HG03045 (cell line): ENCODE results near the gene SLC6A5.
"Not testable (repeated sequence)": the region's sequence is repeated elsewhere in the genome, so short reads cannot be mapped to it uniquely, and the experiment has no call there.

Source experiments
- ATAC-seq: cut with Tn5 transposase; IDR thresholded peaks from one replicate; pipeline ENCODE4 v1.9.1; 2021; ENCODE audit warnings: mild to moderate bottlenecking, moderate library complexity; ENCODE audit not compliant: unreplicated experiment

The SLC6A5 gene

DNA sequence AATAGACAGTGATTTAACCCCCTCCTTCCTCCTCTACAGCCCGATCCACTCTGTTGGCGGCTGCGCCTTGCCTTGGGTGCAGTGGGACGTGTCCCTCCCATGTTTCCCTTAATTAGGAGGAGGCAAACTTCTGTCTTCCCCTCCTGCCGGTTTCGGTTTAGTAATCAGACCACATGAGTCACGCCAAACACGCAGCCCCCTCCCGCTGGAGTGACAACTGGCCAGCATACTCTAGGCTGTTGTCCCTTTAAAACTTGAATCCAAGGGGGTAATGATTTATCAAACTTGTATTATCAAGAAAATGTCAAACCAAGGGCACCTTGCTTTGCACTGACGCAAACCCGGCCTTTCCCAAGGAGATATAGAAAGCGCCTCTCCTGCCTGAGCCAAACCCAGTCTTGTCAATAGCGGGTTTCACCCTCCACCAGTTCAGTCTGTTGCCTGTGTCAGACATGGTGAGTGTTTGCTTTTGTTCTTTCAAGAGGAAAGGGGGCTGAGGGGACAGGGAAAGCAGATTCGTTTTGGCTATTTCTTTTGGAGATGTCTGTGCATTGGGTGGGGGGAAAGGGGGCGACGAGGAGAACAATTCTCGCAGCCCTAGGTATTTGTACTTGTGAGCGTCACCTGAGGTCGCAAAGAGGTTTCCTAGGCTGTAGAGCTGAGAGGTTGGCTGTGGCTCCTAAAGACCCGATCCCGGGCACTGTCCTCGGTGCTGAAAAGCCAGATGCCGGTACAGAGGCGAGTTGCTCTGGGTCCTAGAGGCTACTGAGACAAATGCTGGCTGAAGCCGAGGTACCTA, at the start of gene SLC6A5:
Gene SLC6A5, plus strand, starts transcription at position 388 of the 799 bp plus-strand sequence. Its CDS starts 65 bp downstream, at position 453.
- no peak for ATAC-seq

DNA sequence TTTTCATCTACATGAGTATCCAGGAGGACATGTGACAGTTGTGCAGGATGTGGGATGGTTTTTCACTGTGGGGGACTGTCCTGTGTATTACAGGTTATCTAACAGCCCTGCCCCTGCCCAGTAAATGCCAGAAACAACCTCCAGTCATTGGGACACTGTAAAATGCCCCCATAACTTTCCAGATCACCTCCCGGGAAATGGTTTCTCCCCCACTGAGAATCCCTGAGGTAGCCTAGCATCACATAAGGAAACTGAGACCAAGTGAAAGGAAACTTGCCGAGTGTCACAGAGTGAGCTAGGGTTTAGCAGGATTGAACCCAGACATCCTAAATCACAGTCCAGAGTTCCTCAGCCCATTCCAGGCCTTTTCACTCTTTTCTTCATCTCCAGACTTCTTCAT, 48.3 kb upstream of the SLC6A5 start:
- ATAC-seq: no peak

DNA sequence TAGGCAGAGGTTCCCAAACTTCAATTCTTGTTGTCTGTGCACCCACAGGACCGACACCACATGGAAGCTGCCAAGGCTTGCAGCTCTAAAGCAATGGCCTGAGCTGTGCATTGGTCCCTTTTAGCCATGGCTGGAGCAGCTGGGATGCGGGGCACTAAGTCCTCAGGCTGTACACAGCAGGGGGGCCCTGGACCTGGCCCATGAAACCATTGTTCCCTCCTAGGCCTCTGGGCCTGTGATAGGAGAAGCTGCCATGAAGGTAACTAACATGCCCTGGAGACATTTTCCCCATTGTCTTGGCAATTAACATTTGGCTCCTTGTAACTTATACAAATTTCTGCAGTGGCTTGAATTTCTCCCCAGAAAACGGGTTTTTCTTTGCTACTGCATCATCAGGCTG, 43.6 kb upstream of the SLC6A5 start:
- ATAC-seq: no peak

DNA sequence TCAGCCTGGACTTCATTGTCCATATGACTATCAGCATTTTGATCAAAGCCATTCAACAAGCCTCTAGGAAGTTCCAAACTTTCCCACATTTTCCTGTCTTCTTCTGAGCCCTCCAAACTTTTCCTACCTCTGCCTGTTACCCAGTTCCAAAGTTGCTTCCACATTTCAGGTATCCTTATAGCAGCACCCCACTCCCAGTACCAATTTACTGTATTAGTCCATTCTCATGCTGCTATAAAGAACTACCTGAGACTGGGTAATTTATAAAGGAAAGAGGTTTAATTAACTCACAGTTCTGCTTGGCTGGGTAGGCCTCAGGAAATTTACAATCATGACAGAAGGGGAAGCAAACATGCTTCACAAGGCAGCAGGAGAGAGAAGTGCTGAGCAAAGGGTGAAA, 43.0 kb upstream of the SLC6A5 start:
- ATAC-seq: not testable (repeated sequence)

DNA sequence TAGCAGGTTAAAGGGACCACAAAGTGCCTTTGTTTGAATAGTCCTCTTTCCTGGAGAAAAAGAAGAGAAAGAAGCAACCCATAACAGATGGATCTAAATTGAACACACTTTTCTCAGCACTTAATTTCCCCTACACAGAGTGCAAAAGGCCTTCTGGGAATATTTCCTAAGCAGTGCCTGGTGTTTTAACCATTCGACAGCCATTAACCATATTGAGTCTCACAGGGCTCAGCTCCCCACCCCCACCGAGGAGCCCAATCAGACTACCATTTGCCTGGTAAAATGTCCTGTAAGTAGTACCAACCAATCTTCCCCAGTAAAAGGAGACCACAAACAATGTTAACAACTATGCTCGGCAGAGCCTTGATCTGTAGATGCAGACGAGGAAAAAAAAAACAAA, 40.7 kb upstream of the SLC6A5 start:
- ATAC-seq: no peak

DNA sequence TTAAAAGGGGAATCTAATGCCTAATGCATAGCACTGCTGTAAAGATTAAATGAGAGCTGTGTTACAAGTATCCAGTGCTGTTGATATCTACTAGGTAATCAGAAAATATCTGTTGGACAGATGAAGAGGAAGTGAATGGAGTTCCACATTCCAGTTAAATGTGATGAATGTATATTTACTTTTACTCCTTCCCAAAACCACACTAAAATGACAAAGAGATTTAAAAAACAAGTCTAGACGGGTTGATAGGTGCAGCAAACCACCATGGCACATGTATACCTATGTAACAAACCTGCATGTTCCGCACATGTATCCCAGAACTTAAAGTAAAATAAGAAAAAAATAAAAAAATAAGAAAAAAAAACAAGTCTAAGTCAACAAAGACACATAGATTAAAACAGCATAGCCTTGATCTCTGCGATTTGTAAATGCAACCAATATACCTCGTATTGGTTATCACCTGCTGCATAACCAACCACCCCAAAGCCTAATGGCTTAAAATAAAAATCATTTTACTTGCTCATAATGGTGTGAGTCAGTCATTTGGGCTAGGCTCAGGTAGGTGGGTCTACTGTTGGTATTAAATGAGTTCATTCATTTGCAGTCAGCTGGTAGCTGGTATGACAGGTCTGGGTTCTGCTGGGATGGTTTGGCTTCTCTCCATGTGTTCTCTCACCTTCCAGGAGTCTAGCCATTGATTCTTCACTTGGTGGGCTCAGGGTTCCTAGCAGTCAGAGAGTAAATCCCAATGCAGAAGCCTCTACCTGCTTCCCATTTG, 39.7 kb upstream of the SLC6A5 start:
- ATAC-seq: no peak

DNA sequence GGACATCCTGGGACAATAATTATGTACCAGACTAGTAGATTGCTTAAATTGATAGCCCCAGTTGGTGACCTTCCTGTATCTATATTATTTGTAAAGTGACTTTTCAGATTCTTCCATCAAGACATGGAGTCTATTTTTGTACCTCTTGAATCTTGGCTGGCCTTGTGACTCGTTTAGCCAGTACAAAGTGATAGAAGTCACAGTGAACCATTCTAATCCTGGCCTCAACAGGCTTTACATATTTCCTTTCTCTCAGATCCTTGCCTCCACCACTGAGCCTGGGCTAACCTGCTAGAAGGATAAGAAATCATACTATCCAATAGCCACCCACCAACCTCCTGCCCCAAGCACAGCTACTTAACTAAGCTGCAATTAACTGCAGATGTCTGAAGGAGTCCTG, 37.5 kb upstream of the SLC6A5 start:
- ATAC-seq: no peak

DNA sequence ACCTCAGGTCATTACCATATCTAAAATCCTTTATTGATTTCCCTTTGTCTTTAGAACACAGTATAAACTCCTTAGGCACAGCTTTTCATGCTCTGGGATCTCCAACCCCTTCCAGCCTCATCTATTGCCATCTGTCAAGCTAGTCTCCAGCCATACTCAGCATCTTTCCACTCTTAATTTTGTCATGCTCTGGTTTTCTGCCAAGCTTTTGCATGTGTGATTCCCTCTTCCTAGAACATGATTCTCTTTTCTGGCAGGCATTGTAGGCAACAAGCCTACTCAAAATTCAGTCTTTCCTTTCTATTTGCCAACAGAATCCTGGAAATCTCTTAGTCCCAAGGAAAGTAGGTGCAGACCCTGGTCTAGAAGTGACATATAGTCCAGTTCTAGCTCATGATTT, 35.5 kb upstream of the SLC6A5 start:
- ATAC-seq: no peak

DNA sequence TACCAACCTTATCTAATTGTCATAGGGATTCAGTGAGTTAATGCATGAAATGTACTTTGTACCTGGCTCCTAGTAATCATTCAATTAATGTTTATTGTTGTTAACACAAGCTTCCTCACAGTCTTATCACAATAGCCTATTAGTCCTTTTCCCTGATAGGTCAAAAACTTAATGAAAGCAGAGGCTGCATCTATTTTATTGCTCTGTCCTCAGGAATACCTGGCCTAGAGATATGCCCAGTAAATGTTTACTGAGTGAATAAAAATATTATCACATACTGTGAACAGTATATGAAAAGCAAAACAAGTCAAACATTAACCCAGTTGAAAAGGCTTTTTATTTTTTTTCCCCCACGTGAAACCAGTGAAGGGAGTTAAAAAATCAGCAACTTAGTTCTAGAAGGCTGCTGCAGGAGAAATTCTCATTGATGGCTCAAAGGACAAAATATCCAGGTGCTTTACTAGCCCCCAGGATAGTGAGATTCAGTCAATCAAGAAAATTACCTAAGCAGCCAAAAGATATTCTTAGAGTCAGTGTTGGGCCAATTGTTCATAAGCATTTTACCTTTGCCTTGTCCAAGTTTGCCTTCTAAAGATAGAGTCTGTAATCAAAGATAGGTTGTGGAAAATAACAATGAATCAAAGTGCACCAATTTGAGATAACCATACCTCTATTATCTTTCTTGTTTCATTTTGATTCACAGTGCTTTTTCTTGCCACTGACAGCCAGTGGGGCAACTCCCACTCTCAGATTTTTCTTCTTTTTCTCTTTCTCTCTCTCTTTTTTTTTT, 34.4 kb upstream of the SLC6A5 start:
- no peak for ATAC-seq

DNA sequence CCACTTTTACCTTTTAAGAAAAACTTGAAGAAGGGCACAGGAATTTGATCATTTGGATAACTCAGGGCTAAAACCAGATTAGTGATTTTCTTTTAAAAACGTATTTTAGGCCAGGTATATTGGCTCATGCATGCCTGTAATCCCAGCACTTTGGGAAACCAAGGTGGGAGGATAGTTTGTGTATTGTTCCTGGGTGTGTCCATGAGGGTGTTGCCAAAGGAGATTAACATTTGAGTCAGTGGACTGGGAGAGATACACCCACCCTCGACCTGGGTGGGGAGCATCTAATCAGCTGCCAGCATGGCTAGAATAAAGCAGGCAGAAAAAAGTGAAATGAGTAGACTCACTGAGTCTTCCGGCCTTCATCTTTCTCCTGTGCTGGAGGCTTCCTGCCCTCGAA, 33.3 kb upstream of the SLC6A5 start:
- ATAC-seq: not testable (repeated sequence)

DNA sequence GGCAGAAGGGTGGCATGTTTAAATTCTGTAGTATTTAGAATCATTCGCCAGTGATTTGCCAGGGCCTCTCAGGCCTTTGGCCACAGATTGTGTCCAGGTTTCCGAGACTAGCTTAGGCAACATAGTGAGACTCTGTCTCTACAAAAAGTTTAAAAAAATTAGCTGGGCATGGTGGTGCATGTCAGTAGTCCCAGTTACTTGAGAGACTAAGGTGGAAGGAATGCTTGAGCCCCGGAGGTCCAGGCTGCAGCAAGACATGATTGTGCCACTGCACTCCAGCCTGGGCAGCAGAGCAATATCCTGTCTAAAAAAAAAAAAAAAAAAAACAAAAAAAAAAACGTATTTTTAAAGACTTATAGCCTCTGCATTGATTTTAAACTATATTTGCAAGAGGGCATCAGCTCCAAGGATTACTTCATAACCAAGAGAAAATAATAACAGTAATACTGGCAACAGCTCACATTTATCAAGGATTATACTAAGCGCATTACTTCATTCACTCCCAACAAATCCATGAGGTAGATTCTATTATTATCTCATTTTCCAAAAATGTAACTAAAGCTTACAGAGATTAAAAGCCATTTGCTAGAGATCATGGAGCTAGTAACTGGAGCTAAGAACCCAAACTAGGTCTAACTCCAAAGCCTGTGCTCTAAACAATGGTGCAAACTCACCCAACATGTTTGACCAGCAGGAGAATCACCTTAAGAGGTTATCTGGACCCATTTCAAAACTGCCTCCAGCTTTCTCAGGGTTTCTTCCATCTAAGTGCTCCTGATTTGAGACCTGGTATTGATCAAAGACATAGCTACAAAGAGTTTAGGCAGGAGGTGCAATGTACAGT, 32.6 kb upstream of the SLC6A5 start:
- no peak for ATAC-seq

DNA sequence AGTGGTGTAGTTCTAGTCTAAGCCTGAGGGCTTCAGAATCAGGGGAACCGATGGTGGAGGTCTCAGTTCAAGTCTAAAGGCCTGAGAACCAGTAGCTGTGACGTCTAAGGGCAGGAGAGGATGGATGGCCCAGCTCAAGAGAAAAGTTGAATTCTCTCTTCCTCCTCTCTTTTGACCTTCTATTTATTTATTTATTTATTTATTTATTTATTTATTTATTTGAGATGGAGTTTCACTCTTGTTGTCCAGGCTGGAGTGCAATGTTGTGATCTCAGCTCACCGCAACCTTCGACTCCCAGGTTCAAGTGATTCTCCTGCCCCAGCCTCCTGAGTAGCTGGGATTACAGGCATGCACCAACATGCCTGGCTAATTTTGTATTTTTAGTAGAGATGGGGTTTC, 19.7 kb upstream of the SLC6A5 start:
- ATAC-seq: not testable (repeated sequence)

DNA sequence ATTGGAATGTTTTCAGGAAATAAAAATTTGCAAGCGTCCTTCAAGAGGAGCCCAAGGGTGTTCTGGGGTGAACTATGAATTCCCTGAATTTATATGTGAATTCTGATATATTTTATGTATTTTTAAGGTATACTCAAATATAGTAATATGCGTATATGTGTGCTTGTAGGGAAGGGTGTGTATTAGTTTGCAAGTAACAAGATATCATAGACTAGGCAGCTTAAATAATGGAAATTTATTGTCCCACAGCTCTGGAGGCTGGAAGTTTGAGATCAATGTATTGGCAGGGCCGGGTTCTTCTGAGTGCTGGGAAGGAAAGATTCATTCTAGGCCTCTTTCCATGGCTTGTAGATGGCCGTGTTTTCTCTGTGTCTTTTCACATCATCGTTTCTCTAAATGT, 16.2 kb upstream of the SLC6A5 start:
- ATAC-seq: no peak

DNA sequence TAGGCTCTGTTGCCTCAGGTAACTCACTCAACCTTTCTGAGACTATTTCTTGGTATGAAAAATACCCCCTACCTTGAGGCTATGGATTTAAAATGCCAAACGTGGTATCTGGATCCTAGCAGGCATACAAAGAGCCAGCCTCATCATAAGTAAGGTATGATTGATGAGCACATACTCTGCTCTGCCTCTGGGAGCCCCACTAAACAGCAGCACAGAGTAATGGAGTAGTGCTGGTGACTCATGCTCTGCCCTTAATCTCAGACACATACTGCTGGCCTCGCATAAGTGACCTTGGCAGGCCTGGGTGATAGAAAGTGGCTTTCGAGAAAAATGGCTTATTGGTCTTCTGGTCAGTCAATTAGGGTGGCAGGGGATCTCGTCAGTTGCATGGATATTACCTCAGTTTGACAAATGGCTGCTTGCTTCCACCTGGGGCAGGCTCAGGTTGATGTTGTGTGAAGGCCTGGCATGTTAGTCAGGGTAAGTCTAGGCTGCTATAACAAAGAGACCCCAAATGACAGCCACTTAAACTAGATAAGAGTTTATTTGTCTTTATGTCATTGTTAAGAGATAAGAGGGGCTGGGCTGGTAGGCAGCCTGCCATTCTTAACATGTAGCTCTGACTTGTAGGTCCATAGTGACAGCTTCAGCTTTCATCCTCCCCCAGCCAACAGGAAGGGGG, 15.2 kb upstream of the SLC6A5 start:
- ATAC-seq: no peak

DNA sequence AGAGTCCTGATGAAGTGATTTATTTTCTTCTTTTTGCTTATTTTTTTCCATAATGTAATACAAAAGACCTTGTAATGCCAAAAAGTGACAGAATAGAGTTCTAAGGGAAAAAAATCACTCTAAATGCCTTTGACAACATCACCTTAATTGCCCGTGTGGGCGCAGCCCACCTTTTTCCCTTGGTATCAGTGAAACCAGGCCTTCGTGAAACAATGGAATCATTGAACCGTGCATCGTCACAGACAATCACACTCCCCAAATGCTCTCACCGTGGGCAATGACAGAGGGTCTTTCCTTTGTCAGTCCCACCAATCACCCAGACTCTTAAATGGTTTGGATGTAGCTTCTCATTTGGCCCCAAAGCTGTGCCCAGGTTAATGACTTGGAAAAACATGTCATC, 9.6 kb upstream of the SLC6A5 start:
- no peak for ATAC-seq

DNA sequence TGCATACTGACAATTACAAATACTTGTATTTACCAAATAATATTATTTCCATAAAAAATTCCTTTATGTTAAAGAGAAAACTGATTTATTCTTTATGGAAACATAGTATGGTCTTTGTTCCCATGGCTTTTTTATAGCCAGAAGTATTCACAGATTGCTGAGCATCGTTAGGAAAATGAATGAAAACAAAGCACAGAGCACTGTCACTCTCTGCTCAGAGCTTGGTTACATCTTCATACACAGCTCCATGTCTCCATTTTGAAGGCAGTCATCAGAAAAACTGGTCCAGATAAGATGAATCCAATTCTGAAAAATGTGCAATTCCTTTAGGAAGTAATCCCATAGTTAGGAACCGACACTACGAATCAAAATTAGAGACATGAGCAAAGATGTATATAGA, 9.0 kb upstream of the SLC6A5 start:
- no peak for ATAC-seq

DNA sequence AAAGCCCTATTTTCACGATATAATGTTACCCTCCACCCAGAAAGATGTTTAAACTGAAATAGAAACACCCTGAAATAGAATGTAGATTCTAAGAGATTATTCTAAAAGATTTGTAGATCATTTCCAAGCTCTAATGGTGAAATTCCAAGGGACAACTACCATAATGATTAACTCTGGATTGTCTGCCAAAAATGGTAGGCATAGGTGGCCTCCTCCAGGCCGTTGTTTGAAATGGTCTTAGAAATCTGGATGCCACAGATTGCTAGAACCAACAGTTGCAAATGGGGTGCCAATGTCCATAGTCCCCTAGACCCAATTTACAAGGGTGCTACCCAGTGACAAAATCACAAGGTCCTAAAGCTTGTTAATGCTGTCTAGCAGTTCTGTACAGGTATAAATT, 6.7 kb upstream of the SLC6A5 start:
- no peak for ATAC-seq

DNA sequence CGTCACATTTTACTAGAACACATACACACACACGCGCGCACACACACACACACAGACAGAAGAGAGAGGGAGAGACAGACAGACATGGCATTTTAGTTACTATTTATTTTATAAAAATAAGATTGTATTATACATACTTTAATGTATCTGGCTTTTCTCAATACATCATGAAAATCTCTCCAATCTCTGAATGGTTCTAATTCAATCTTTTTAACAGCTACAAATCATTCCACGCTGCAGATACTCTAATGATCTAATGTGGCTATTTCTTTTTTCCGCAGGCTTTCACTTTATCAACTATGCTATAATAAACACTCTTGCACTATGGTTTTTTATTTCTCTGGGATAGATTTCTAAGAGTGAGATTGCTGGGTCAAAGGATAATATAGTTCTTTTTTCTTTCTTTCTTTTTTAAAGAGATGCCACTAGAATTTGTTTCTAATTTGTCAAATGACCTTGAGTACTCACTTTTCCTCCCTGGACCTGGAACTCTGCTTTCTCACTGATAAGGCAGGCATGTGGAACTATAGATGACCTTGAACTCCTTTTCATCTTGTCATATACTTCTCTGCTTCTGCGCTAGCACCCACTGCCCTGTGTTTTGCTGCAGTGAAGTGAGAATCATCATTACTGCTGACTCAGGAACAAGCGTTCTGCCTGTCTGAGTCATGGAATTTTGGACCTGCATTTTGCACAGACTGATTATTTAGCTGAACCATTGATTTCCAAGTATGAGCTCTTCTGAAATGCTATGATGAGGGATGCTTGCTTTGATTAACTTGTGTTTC, 4.9 kb upstream of the SLC6A5 start:
- ATAC-seq: no peak

DNA sequence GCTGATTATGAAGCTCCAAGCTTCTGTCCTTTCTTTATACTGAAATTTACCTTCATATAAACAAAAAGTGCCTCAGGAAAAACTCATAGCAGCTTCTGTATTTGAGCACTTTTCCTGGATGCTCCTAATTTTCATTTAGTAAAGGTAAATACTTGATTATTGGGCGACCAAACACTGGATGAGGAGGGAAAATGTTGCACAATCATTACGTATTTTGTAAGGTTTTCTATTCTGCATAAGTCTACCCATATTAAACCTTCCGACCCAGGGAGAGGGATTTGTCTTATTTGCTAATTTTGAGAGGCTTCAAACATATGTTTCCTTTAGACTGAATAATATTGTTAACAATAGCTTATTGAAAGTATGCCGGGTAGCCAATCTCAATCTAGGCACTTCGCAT, 4.3 kb upstream of the SLC6A5 start:
- no peak for ATAC-seq
